ENCODE results near the gene TMED8. TPM values are rescaled to one million over a fixed set of nuclear protein-coding genes. Genes with fewer than 3 reads are reported as not detected.
"Not testable (repeated sequence)": the region's sequence is repeated elsewhere in the genome, so short reads cannot be mapped to it uniquely, and the experiment has no call there.

The TMED8 gene
- total RNA-seq, 1 donor from 2014 or later = 13.0 TPM

DNA sequence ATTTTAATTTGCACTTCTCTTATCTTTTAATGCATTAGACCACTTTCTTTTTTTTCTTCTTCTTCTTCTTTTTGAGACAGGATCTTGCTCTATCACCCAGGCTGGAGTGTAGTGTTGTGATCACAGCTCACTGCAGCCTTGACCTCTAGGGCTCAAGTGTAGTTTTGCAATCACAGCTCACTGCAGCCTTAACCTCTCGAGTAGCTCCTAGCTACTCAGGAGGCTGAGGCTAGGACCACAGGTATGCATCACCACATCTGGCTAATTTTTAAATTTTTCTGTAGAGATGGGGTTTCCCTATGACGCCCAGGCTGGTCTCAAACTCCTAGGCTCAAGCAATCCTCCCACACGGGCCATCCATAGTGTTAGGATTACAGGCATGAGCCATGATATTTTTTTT lies 12.7 kb downstream of the TMED8 start:
- DNase-seq (ENCODE audit: low spot score) = no peak

GRCh38 chr14:77359626-77360025 lies 17.3 kb downstream of the TMED8 start:
- DNase-seq (ENCODE audit: low spot score) = no peak

DNA sequence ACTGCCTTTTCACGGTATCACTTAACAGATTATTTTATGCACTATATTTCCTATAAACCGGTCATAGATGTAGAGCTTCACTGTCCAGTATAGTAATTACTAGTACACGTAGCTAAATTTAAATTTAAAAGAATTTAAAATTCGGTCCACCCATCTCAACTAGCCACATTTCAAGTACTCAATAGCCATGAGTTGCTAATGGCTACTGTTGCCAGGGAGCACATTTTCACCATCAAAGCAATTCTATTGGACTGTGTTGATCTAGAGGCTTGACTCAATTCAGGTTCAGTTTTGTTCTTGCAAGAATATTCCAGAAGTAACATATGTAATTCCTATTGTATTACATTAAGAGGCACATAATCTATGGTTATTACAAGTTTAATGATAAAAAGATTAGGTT lies 20.0 kb downstream of the TMED8 start:
- no peak for DNase-seq (ENCODE audit: low spot score)

DNA sequence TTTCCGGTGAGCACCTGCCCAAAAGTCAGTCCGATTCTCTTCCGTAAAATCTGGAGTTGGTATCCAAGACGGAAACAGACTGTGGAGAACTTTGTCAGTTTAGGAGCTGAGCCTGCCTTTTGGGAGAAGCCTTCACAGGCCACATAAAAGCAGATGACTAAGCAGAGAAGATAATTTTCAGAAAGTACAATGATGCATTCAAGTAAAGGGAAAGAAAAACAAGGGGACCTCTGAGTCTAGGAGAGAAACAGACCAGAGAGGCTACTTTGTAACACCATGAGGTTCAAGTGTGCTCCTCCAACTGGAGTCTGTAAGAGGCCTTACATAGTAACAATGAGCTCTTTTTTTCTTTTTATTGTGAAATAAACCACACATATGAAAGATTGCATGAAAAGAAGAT lies 21.1 kb downstream of the TMED8 start:
- no peak for DNase-seq (ENCODE audit: low spot score)

- no peak for DNase-seq (ENCODE audit: low spot score)
These were observed 23.3 kb downstream of the TMED8 start for GRCh38 chr14:77353469-77354141.

- no peak for DNase-seq (ENCODE audit: low spot score)
These were observed 29.1 kb downstream of the TMED8 start for GRCh38 chr14:77347751-77348150.

- DNase-seq (ENCODE audit: low spot score) = no peak
These were observed 30.4 kb downstream of the TMED8 start for GRCh38 chr14:77346495-77346894.

DNA sequence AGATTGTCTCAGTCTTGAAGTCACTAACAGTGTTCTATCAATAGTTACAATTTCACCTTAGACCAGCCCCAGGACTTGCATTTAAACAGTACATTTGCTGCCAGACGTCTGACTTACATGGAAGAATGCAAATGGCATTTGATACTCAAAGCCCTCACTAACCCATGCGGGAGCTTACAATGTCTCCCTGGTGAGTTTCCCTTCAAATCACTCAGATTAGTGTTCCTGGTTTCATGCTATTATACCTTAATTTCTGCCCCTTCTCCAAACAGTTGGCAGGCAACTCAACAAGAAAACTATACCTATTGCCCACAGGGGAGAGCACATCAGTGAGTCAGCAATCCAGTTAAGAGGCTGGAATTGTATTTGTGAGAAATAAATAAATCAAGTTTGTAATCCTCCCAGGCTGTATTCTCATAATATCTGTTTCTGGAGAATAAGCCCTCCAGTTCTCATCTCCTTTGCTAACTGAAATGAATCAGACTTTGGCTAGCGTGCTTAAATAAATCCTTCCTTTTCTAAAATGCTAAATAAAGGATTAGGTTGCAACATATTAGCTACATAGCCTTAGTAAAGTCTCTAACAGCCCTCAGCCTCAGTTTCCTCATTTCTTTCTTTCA lies 32.4 kb downstream of the TMED8 start:
- DNase-seq (ENCODE audit: low spot score) = no peak

DNA sequence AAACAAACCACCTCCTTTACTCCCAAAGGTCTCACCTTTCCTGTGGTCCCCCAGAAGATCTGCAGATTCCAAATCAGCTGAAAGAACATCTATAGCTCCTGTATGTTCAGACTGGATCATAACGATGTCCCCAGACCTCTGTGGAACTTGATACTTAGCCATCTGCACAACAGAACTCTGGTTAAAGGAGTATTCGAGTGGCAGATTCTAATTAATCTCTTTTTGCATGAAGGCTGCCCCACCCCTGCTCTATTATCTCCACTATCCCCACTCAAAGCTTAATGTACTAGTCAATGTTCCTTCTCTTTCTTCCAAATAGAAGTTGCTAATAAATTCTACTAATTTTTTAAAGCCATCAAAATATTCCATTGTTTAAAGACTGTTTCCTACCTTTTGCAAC lies 33.2 kb downstream of the TMED8 start:
- DNase-seq (ENCODE audit: low spot score) = no peak

- no peak for DNase-seq (ENCODE audit: low spot score)
These were observed 34.0 kb downstream of the TMED8 start for GRCh38 chr14:77342726-77343397.

GRCh38 chr14:77340389-77340788 lies 36.5 kb downstream of the TMED8 start:
- no peak for DNase-seq (ENCODE audit: low spot score)

- no peak for DNase-seq (ENCODE audit: low spot score)
These were observed 37.5 kb downstream of the TMED8 start for GRCh38 chr14:77339407-77339806.

GRCh38 chr14:77338302-77338701 lies 38.6 kb downstream of the TMED8 start:
- no peak for DNase-seq (ENCODE audit: low spot score)

DNA sequence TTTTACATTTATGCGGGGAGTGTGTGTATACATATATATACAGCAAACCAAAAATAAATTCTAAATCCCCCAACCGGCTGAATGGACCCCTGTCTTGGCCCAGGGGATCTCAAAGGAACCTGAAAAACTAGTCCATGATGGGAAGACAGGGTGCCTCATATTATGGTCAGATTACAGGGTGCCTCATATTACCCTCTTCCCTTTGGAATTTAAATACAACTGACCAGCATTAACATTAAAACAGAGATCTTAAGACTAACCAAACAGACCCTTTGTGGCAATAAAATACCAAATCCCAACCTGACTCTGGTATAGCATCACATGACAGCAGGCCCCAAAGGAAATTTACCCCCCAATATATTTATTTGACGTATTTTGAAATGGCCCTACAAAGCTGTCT lies 39.0 kb downstream of the TMED8 start:
- DNase-seq (ENCODE audit: low spot score) = no peak

GRCh38 chr14:77337255-77337654 lies 39.6 kb downstream of the TMED8 start:
- not testable (repeated sequence) for DNase-seq (ENCODE audit: low spot score)

DNA sequence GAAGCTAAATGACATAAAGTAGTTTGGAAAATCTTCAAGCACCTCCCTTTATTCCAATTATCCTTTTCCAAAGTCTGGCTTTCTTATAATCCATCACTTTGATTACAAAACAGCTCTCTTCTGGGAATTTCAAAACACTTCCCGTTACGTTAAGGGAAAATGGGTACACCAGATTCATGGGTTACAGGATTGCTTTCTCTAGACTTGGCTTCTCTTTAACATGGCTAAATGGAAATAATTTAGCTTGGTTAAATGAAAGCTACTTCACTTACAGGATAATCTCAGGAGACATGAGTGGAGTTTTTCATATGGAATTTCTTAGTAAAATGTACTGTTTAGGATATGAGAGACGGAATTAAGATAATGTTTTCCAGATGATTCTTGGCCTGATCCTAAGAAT lies 41.3 kb downstream of the TMED8 start:
- DNase-seq (ENCODE audit: low spot score) = no peak

- DNase-seq (ENCODE audit: low spot score) = no peak
These were observed 47.0 kb downstream of the TMED8 start for GRCh38 chr14:77329872-77330271.

- DNase-seq (ENCODE audit: low spot score) = no peak
These were observed 49.8 kb downstream of the TMED8 start for GRCh38 chr14:77327111-77327510.

DNA sequence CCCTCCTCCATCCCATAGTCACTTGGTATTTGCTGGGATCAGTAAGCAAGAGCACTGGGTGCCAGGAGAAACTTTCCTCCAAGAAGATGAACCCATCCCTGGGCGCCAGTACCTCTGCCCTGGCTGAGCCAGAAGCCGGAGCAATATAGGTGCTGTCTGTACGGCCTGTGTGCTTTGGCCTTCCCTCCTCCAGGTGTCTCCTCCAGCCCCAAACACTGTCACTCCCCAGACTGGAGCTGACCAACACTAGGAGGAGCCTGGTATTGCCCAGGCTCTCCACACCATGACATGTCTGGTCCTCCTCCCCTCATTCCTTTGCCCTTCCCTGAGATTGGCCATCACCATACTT lies 51.2 kb downstream of the TMED8 start:
- no peak for DNase-seq (ENCODE audit: low spot score)

GRCh38 chr14:77324816-77325745 lies 51.8 kb downstream of the TMED8 start:
- no peak for DNase-seq (ENCODE audit: low spot score)

DNA sequence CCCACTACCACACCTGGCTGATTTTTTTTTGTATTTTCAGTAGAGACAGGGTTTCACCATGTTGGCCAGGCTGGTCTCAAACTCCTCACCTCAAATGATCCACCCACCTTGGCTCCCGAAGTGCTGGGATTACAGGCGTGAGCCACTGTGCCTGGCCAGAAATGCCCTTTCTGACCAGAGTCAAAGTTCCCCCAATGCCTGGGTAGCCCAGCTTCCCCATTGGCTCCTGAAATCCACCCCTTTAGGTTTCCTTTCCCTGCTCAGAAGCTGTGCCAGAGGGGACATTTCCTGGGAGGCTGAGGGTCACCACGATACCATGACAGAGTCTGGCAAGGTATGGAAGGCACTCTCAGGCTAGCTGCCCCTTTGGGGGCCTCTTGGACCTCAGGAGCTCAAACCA lies 52.6 kb downstream of the TMED8 start:
- no peak for DNase-seq (ENCODE audit: low spot score)

GRCh38 chr14:77323571-77323970 lies 53.3 kb downstream of the TMED8 start:
- DNase-seq (ENCODE audit: low spot score) = no peak
